GM12874 (cell line): ENCODE measurements around the gene KCTD2.

Experiments used
- TF ChIP-seq, protein P1 (sequence below): IDR thresholded peaks from 2 replicates; pipeline ENCODE4 v1.5.1; 2011; ENCODE audit warnings: low read depth, mild to moderate bottlenecking, control low read depth, low read length, moderate library complexity; ENCODE audit not compliant: insufficient read depth

KCTD2 gene

GRCh38 chr17:75088465-75089417 is 41.7 kb downstream of the KCTD2 start:
- TF ChIP-seq, protein P1, sequence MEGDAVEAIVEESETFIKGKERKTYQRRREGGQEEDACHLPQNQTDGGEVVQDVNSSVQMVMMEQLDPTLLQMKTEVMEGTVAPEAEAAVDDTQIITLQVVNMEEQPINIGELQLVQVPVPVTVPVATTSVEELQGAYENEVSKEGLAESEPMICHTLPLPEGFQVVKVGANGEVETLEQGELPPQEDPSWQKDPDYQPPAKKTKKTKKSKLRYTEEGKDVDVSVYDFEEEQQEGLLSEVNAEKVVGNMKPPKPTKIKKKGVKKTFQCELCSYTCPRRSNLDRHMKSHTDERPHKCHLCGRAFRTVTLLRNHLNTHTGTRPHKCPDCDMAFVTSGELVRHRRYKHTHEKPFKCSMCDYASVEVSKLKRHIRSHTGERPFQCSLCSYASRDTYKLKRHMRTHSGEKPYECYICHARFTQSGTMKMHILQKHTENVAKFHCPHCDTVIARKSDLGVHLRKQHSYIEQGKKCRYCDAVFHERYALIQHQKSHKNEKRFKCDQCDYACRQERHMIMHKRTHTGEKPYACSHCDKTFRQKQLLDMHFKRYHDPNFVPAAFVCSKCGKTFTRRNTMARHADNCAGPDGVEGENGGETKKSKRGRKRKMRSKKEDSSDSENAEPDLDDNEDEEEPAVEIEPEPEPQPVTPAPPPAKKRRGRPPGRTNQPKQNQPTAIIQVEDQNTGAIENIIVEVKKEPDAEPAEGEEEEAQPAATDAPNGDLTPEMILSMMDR, result no peak

GRCh38 chr17:75090871-75091854 is 44.1 kb downstream of the KCTD2 start:
- TF ChIP-seq, protein P1, result no peak

DNA sequence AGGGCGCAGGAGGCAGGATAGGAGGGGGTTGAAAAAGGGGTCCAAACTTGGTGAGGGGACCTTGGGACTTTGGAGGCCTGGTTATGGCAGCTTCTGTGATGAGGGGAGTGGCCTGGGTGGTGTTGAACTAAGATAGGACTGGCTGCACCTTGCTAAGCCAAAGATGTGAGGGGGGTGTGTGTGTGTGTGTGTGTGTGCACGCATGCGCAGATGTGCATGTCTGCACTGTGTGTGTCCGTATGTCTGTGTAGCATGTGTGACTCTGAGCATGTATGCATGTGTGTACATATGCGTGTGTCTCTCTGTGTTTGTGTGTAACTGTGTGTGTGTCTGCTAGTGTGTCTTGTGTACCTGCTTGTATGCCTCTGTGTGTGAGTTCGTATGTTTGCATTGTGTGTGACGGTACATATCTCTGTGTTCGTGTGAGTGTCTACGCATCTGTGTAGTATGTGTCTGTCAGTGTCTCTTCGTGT is 44.9 kb downstream of the KCTD2 start:
- TF ChIP-seq, protein P1, result no peak

DNA sequence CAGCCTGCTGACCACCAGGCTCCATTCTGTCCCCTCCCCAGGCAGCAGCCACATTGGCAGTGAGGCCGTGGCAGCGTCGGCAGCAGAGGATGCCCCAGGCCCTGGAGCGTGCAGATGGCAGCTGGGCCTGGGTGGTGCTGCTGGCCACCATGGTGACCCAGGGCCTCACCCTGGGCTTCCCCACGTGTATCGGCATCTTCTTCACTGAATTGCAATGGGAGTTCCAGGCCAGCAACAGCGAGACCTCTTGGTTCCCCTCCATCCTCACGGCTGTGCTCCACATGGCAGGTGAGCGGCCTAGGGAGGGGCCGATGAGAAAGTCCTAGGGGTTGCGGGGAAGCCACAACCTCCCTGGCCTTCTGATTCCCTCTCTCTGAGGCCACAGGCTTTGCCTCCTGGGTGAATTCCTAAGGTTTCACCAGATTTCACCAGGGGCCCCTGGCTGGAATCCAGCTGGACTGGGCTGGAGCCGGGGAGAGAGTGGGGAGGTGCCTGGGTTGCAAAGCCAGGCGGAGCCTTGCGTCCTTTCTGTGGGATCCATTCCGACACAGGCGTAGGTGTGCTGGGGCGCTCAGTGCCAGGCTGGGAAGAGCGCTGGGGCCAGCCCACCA is 46.6 kb downstream of the KCTD2 start:
- TF ChIP-seq, protein P1, result no peak

DNA sequence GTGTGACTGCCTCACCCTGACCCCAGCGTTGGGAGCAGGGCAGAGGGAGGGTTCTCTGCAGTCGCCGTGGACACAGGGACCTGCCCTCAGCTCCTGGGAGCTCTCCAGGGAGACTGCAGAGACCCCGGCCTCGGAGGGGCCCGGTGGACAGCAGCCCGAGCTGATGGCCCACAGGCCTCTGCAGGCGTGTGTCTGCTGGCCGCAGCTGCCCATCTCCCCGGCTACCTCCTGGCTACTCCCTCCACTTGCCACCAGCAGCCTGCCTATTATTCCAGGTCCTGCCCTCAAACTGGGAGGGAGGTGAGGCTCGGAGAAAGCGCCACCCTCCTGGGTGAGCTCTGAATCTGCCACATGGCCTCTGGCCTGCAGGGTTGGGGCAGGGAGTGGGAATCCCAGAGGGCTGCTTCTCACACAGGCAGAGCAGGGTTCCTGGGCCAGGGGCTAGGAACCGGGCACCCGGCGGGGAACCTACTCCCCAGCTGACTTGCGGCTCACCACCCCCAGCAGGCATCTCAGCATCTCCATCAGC is 47.9 kb downstream of the KCTD2 start:
- TF ChIP-seq, protein P1, result no peak

GRCh38 chr17:75096082-75096625 is 49.1 kb downstream of the KCTD2 start:
- TF ChIP-seq, protein P1, result no peak
